ENCODE measurements around the gene TBC1D17. TPM values are rescaled to one million over a fixed set of nuclear protein-coding genes. Genes with fewer than 3 reads are reported as not detected.

The TBC1D17 gene
- total RNA-seq, 1 donor from 2014 or later = 31.7 TPM

GRCh38 chr19:49860336-49861102 lies 17.0 kb upstream of the TBC1D17 start:
- ATAC-seq (no peak), DNase-seq (ENCODE audit: low spot score) (no peak)

- DNase-seq (ENCODE audit: low spot score) = peak; percentile 48
- ATAC-seq = no peak
Measured at GRCh38 chr19:49861107-49861506, 16.4 kb upstream of the TBC1D17 start.

GRCh38 chr19:49861541-49862378 lies 15.7 kb upstream of the TBC1D17 start:
- ATAC-seq (no peak), DNase-seq (ENCODE audit: low spot score) (peak; percentile 51)

GRCh38 chr19:49862391-49863253 lies 14.9 kb upstream of the TBC1D17 start:
- ATAC-seq = no peak
- peak; percentile 48 for DNase-seq (ENCODE audit: low spot score)

- DNase-seq (ENCODE audit: low spot score) (no peak), ATAC-seq (no peak)
Measured at GRCh38 chr19:49863254-49863934, 14.1 kb upstream of the TBC1D17 start.

- DNase-seq (ENCODE audit: low spot score) = peak; percentile 46
Measured at GRCh38 chr19:49863935-49864320, 13.6 kb upstream of the TBC1D17 start.

GRCh38 chr19:49864890-49865289 lies 12.6 kb upstream of the TBC1D17 start:
- no peak for ATAC-seq
- DNase-seq (ENCODE audit: low spot score) = no peak

More at GRCh38 chr19:49863935-49864320, 13.6 kb upstream of the TBC1D17 start:
- no peak for ATAC-seq

- DNase-seq (ENCODE audit: low spot score) (peak; percentile 90), ATAC-seq (peak; percentile 64)
Measured at GRCh38 chr19:49866933-49867782, 10.3 kb upstream of the TBC1D17 start, which contains the start of gene PNKP. Gene PNKP (minus strand): TSS chr19:49867576. CDS start chr19:49867204, 372 bp downstream.

- DNase-seq (ENCODE audit: low spot score) = no peak
Measured at GRCh38 chr19:49869009-49869483, 8.5 kb upstream of the TBC1D17 start.

GRCh38 chr19:49869484-49870308 lies 7.8 kb upstream of the TBC1D17 start:
- peak; percentile 73 for ATAC-seq
- peak; percentile 98 for DNase-seq (ENCODE audit: low spot score)

More at GRCh38 chr19:49869009-49869483, 8.5 kb upstream of the TBC1D17 start:
- peak; percentile 2 for ATAC-seq

GRCh38 chr19:49870309-49870901 lies 7.1 kb upstream of the TBC1D17 start:
- DNase-seq (ENCODE audit: low spot score) = no peak
- ATAC-seq = no peak

- ATAC-seq (no peak), DNase-seq (ENCODE audit: low spot score) (no peak)
Measured at GRCh38 chr19:49871349-49871985, 6.0 kb upstream of the TBC1D17 start.

- DNase-seq (ENCODE audit: low spot score) = no peak
Measured at GRCh38 chr19:49872245-49873128, 5.0 kb upstream of the TBC1D17 start.

GRCh38 chr19:49873129-49873521 lies 4.4 kb upstream of the TBC1D17 start:
- ATAC-seq = no peak
- DNase-seq (ENCODE audit: low spot score) = no peak

More at GRCh38 chr19:49872245-49873128, 5.0 kb upstream of the TBC1D17 start:
- ATAC-seq = no peak

- ATAC-seq (no peak), DNase-seq (ENCODE audit: low spot score) (no peak)
Measured at GRCh38 chr19:49873834-49874233, 3.7 kb upstream of the TBC1D17 start.

- ATAC-seq = no peak
- no peak for DNase-seq (ENCODE audit: low spot score)
Measured at GRCh38 chr19:49874503-49875157, 2.9 kb upstream of the TBC1D17 start.
